GM13977 (cell line): ENCODE results near the gene KIF21B.

Experiments
- DNase-seq: peaks from one replicate; pipeline ENCODE4 v3.0.0; 2012; ENCODE audit warnings: low spot score
- CTCF ChIP-seq: IDR thresholded peaks from 2 replicates; pipeline ENCODE4 v1.5.1; 2012; ENCODE audit warnings: mild to moderate bottlenecking, control low read depth; ENCODE audit not compliant: insufficient read depth; ENCODE audit errors: extremely low read depth, missing control alignments
- in situ Hi-C: fragments of 300-500 bp; cut with MboI; formaldehyde crosslinking; loops from one replicate; pipeline ENCODE4 v1.12.0; 2022; ENCODE audit warnings: low sequenced_read_pairs, low pct_unique_long_range_greater_than_20kb, mixed read lengths, inconsistent platforms; ENCODE audit not compliant: unreplicated experiment

The KIF21B gene

GRCh38 chr1:200991097-200991614 lies 32.4 kb downstream of the KIF21B start:
- in situ Hi-C loops, result no loop called here
- TF ChIP-seq CTCF, result no peak
- no peak for DNase-seq

- DNase-seq, result no peak
- no peak for TF ChIP-seq CTCF
- in situ Hi-C loops, result no loop called here
Observed at GRCh38 chr1:200990114-200990513, 33.4 kb downstream of the KIF21B start.

DNA sequence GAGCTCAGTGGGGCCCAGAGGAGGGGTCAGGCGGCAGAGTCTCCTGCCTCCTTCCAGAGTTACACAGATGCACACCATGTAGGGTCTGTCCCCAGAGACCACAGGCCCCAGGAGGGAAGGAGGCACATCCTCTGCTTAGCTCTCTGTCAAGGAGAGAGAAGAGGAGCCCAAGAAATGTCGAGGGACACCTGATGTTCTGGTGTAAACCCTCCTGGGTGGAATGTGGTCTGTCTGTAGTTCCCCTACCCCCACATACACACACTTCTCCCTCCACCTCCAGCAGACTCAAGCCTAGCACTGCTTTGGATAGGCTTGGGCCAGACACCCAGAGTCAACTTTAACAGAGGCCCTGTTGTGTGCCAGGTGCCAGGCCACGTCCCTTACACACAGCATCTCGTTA lies 34.2 kb downstream of the KIF21B start:
- in situ Hi-C loops, result no loop called here
- DNase-seq, result no peak
- TF ChIP-seq CTCF, result no peak

- in situ Hi-C loops, result no loop called here
- no peak for TF ChIP-seq CTCF
Observed at GRCh38 chr1:200988693-200989092, 34.8 kb downstream of the KIF21B start.

GRCh38 chr1:200985481-200985880 lies 38.0 kb downstream of the KIF21B start:
- DNase-seq, result no peak
- in situ Hi-C loops, result no loop called here

More at GRCh38 chr1:200988693-200989092, 34.8 kb downstream of the KIF21B start:
- DNase-seq, result no peak

GRCh38 chr1:200983035-200983561 lies 40.4 kb downstream of the KIF21B start:
- no peak for TF ChIP-seq CTCF
- in situ Hi-C loops, result no loop called here

More at GRCh38 chr1:200985481-200985880, 38.0 kb downstream of the KIF21B start:
- no peak for TF ChIP-seq CTCF

More at GRCh38 chr1:200983035-200983561, 40.4 kb downstream of the KIF21B start:
- no peak for DNase-seq
